Measurements from ENCODE around the gene TANGO2. TPM values are rescaled to one million over a fixed set of nuclear protein-coding genes. Genes with fewer than 3 reads are reported as not detected.

TANGO2 gene
- total and polyA plus RNA-seq, 7 experiments from 2014 or later: 20.0 to 43.1 (median 38.6) TPM

GRCh38 chr22:20022231-20022977 lies 1.5 kb downstream of the TANGO2 start:
- peaks cover 0 to 2% (median 0%) of the 10 kb centered on the region in 11 donors for H3K9me3 Mint-ChIP-seq
- Histone ChIP-seq H3K4me1 (ENCODE audit: control insufficient read depth in 2 of 2, insufficient read depth in 2 of 2, low read length in 2 of 2) (peaks cover 14 to 23% of the 10 kb centered on the region in 2 donors), H3K4me3 (ENCODE audit: low read length) (peak overlapping the region; percentile 96), H3K36me3 (ENCODE audit: control insufficient read depth in 2 of 3, insufficient read depth in 3 of 3, low read length in 3 of 3) (peaks cover 0 to 6% (median 0%) of the 10 kb centered on the region in 3 experiments), H3K27ac (ENCODE audit: low read depth, low read length) (peak overlapping the region; percentile 93), H3K27me3 (ENCODE audit: control insufficient read depth in 2 of 2, insufficient read depth in 2 of 2, low read length in 2 of 2) (no peaks in the 10 kb centered on the region), H3K9me3 (ENCODE audit: control insufficient read depth in 2 of 3, low read length in 3 of 3) (no peaks in the 10 kb centered on the region)
- peak overlapping the region; percentile 62 to 93 (median 86) for H3K27ac Mint-ChIP-seq
- DNase-seq (no peak), ATAC-seq (no peak)
- peak overlapping the region; percentile 87 to 94 (median 91) for H3K4me3 Mint-ChIP-seq
- peaks cover 0 to 17% (median 0%) of the 10 kb centered on the region in 5 donors for H3K27me3 Mint-ChIP-seq
- POLR2A ChIA-PET: interaction anchor here (0.6 to 2.6 kb wide), 4 partner anchors 9 to 95 kb away, joined by 3 to 11 read pairs (median 7); partner anchors contain the start of gene TRMT2A
- CTCF ChIA-PET: interaction anchor here (0.5 kb wide), 1 partner anchor 72 kb away, joined by 4 read pairs; no protein-coding TSS in a partner anchor
- H3K4me1 Mint-ChIP-seq: peaks cover 23 to 69% (median 44%) of the 10 kb centered on the region in 7 donors
- H3K36me3 Mint-ChIP-seq: peaks cover 0 to 6% (median 0%) of the 10 kb centered on the region in 5 donors
- intact Hi-C loops (cut with micrococcal nuclease): no loop called here

DNA sequence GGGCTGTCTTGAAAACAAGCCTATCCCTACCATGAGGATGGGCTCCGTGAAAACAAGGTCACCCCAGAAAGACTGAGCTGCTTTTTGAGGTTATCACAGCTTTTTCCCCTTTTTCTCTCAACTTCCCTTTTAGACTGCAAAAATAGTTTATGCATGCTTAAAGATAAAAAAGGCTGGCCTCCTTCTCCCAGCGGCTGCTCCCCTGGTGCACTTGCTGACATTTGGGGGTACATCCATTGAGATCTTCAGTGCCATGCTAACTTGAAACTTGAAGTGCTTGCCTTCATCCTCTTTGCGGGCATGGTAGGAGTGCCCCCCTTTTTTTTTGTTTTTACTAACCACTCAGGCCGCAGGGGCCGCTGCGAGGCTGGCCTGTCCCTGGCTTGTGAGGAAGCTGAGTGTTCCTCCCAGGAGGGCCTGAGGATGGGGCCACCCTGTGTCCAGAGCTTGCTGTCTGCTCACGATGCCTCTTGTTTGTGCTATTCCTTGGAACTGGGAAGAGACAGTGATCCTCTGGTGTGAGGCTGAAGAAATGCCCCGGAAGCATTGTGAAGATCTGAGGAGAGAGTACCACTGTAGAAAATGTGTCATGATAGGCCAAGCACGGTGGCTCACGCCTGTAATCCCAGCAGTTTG lies 2.2 kb downstream of the TANGO2 start:
- peaks cover 0 to 6% (median 0%) of the 10 kb centered on the region in 3 experiments for H3K36me3 ChIP-seq (ENCODE audit: control insufficient read depth in 2 of 3, insufficient read depth in 3 of 3, low read length in 3 of 3)
- no peak overlapping the region for H3K27ac ChIP-seq (ENCODE audit: low read depth, low read length)
- peak overlapping the region in 4 of 9 donors; percentile 12 to 86 (median 75) for H3K27ac Mint-ChIP-seq
- peaks cover 0 to 6% (median 0%) of the 10 kb centered on the region in 5 donors for H3K36me3 Mint-ChIP-seq
- ChIA-PET CTCF (no interaction called here), POLR2A (no interaction called here)
- no peaks in the 10 kb centered on the region for H3K27me3 ChIP-seq (ENCODE audit: control insufficient read depth in 2 of 2, insufficient read depth in 2 of 2, low read length in 2 of 2)
- peaks cover 13 to 23% of the 10 kb centered on the region in 2 donors for H3K4me1 ChIP-seq (ENCODE audit: control insufficient read depth in 2 of 2, insufficient read depth in 2 of 2, low read length in 2 of 2)
- no peak overlapping the region for H3K4me3 ChIP-seq (ENCODE audit: low read length)
- ATAC-seq (no peak), DNase-seq (no peak)
- H3K9me3 Mint-ChIP-seq: peaks cover 0 to 2% (median 0%) of the 10 kb centered on the region in 11 donors
- H3K4me1 Mint-ChIP-seq: peaks cover 23 to 63% (median 40%) of the 10 kb centered on the region in 7 donors
- intact Hi-C loops (cut with micrococcal nuclease): no loop called here
- peak overlapping the region in 9 of 10 donors; percentile 27 to 94 (median 74) for H3K4me3 Mint-ChIP-seq
- H3K27me3 Mint-ChIP-seq: peaks cover 0 to 11% (median 0%) of the 10 kb centered on the region in 5 donors
- H3K9me3 ChIP-seq (ENCODE audit: control insufficient read depth in 2 of 3, low read length in 3 of 3): no peaks in the 10 kb centered on the region

DNA sequence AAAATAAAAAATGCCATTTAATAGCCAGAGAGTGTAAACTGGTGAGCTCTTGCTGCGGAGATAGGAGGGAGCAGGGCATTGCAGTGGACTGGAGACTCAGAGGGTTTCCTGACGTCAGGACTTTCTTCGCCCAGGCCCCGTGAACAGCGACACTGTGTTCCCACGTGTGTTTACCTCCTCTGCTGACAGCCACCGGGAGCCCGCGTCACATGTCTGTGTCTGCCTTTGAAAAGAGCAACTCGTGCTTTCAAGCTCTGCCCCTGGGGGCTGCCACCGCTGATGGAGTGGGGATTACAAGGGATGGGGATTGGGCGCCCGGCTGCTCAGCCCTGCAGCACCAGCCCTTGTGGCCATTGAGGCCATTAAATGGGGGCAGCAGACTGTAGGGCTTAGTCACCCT lies 3.3 kb downstream of the TANGO2 start:
- Histone ChIP-seq H3K27ac (ENCODE audit: low read depth, low read length) (no peak overlapping the region), H3K36me3 (ENCODE audit: control insufficient read depth in 2 of 3, insufficient read depth in 3 of 3, low read length in 3 of 3) (peaks cover 0 to 6% (median 0%) of the 10 kb centered on the region in 3 experiments), H3K4me1 (ENCODE audit: control insufficient read depth in 2 of 2, insufficient read depth in 2 of 2, low read length in 2 of 2) (peaks cover 13 to 23% of the 10 kb centered on the region in 2 donors), H3K9me3 (ENCODE audit: control insufficient read depth in 2 of 3, low read length in 3 of 3) (no peaks in the 10 kb centered on the region), H3K4me3 (ENCODE audit: low read length) (no peak overlapping the region), H3K27me3 (ENCODE audit: control insufficient read depth in 2 of 2, insufficient read depth in 2 of 2, low read length in 2 of 2) (no peaks in the 10 kb centered on the region)
- Mint-ChIP-seq H3K9me3 (peaks cover 0 to 2% (median 0%) of the 10 kb centered on the region in 11 donors), H3K4me1 (peaks cover 27 to 68% (median 44%) of the 10 kb centered on the region in 7 donors), H3K4me3 (peak overlapping the region in 3 of 10 donors; percentile 8 to 69 (median 9)), H3K36me3 (peaks cover 0 to 6% (median 0%) of the 10 kb centered on the region in 5 donors), H3K27ac (no peak overlapping the region), H3K27me3 (peaks cover 0 to under 1% (median 0%) of the 10 kb centered on the region in 5 donors)
- CTCF ChIA-PET: interaction anchor here (0.5 kb wide), 1 partner anchor 43 kb away, joined by 3 read pairs; no protein-coding TSS in a partner anchor
- no peak for ATAC-seq
- POLR2A ChIA-PET: interaction anchor here (0.7 kb wide), 1 partner anchor 66 kb away, joined by 3 read pairs; no protein-coding TSS in a partner anchor
- no peak for DNase-seq
- intact Hi-C loops (cut with micrococcal nuclease): no loop called here

GRCh38 chr22:20024650-20025397 lies 3.9 kb downstream of the TANGO2 start:
- peaks cover 0 to 6% (median 0%) of the 10 kb centered on the region in 3 experiments for H3K36me3 ChIP-seq (ENCODE audit: control insufficient read depth in 2 of 3, insufficient read depth in 3 of 3, low read length in 3 of 3)
- intact Hi-C loops (cut with micrococcal nuclease): no loop called here
- Mint-ChIP-seq H3K4me3 (peak overlapping the region in 3 of 10 donors; percentile 8 to 69 (median 22)), H3K27me3 (no peaks in the 10 kb centered on the region), H3K27ac (no peak overlapping the region), H3K36me3 (peaks cover 0 to 7% (median 0%) of the 10 kb centered on the region in 5 donors), H3K4me1 (peaks cover 27 to 73% (median 46%) of the 10 kb centered on the region in 7 donors), H3K9me3 (peaks cover 0 to 2% (median 0%) of the 10 kb centered on the region in 11 donors)
- no peaks in the 10 kb centered on the region for H3K9me3 ChIP-seq (ENCODE audit: control insufficient read depth in 2 of 3, low read length in 3 of 3)
- no peak for ATAC-seq
- no peak overlapping the region for H3K4me3 ChIP-seq (ENCODE audit: low read length)
- H3K27me3 ChIP-seq (ENCODE audit: control insufficient read depth in 2 of 2, insufficient read depth in 2 of 2, low read length in 2 of 2): no peaks in the 10 kb centered on the region
- ChIA-PET POLR2A (interaction anchor here (0.7 kb wide), 1 partner anchor 66 kb away, joined by 3 read pairs; no protein-coding TSS in a partner anchor), CTCF (interaction anchor here (0.5 to 0.6 kb wide), 2 partner anchors 42 to 884 kb away, joined by 3 read pairs; no protein-coding TSS in a partner anchor)
- peaks cover 13 to 23% of the 10 kb centered on the region in 2 donors for H3K4me1 ChIP-seq (ENCODE audit: control insufficient read depth in 2 of 2, insufficient read depth in 2 of 2, low read length in 2 of 2)
- no peak for DNase-seq
- H3K27ac ChIP-seq (ENCODE audit: low read depth, low read length): no peak overlapping the region

DNA sequence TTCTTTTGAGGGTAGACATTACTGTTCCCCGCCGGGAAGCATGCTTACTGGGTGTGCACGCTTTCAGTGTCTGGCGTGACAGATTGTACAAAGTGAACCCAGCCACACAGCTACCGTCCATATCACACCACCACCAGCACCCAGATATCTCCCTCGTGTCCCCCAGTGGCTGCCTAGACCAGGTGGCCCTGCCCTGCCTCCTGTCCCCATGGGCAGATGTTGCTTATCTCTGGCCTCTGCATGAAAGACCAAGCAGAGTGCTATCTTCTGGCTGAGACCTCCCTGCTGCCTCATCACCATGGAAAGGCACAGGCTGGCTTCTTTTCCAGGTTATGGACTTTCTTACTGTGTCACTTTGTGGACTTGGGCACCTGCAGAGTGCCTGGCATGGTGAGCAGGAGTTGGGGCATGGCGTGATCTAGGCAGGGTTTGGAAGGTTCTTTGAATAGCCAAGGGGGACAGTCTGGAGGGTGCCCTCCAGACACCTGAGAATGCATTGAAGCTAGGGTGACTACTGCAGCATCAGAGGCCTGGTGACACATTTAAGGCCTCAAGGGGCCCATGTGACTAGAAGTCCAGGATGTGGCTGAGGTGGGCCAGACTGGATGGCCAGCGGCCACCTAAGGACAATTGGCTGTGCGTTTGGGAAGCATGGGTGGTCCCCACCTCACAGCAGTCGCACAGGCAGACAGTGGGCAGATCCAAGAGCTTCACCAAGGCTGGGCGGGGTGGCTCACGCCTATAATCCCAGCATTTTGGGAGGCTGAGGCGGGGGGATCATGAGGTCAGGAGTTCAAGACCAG lies 4.7 kb downstream of the TANGO2 start:
- POLR2A ChIA-PET: interaction anchor here (0.6 kb wide), 1 partner anchor 8 kb away, joined by 3 read pairs; no protein-coding TSS in a partner anchor
- intact Hi-C loops (cut with micrococcal nuclease): no loop called here
- peaks cover 27 to 67% (median 44%) of the 10 kb centered on the region in 7 donors for H3K4me1 Mint-ChIP-seq

More for the DNA sequence above, 4.7 kb downstream of the TANGO2 start:
- Histone ChIP-seq H3K4me1 (ENCODE audit: control insufficient read depth in 2 of 2, insufficient read depth in 2 of 2, low read length in 2 of 2) (peaks cover 7 to 16% of the 10 kb centered on the region in 2 donors), H3K36me3 (ENCODE audit: control insufficient read depth in 2 of 3, insufficient read depth in 3 of 3, low read length in 3 of 3) (peaks cover 0 to 6% (median 0%) of the 10 kb centered on the region in 3 experiments), H3K27ac (ENCODE audit: low read depth, low read length) (no peak overlapping the region), H3K4me3 (ENCODE audit: low read length) (no peak overlapping the region), H3K9me3 (ENCODE audit: control insufficient read depth in 2 of 3, low read length in 3 of 3) (no peaks in the 10 kb centered on the region), H3K27me3 (ENCODE audit: control insufficient read depth in 2 of 2, insufficient read depth in 2 of 2, low read length in 2 of 2) (no peaks in the 10 kb centered on the region)
- ATAC-seq (no peak), DNase-seq (no peak)
- Mint-ChIP-seq H3K36me3 (peaks cover 0 to 8% (median 0%) of the 10 kb centered on the region in 5 donors), H3K27ac (peak overlapping the region in 5 of 9 donors; percentile 28 to 69 (median 36)), H3K4me3 (no peak overlapping the region), H3K27me3 (no peaks in the 10 kb centered on the region), H3K9me3 (no peaks in the 10 kb centered on the region)
- CTCF ChIA-PET: interaction anchor here (0.6 kb wide), 1 partner anchor 885 kb away, joined by 3 read pairs; no protein-coding TSS in a partner anchor
